Suprapubic skin (tissue), 4 donors: ENCODE measurements around the gene PSMC4. TPM values are rescaled to one million over a fixed set of nuclear protein-coding genes. Genes with fewer than 3 reads are reported as not detected.

Experiments used
- DNase-seq, 2 donors: peaks; one replicate each; pipeline ENCODE4 v3.0.0-alpha.2; 2019; ENCODE audit warnings: low spot score in 2 of 2
- H3K27ac ChIP-seq: fragments of 200-600 bp; sonication (generic); one replicate; pipeline ENCODE4 v1.5.1; 2019
- H3K27me3 ChIP-seq: fragments of 200-600 bp; sonication (generic); one replicate; pipeline ENCODE4 v1.5.1; 2019
- H3K36me3 ChIP-seq: fragments of 200-600 bp; sonication (generic); one replicate; pipeline ENCODE4 v1.5.1; 2019
- H3K4me1 ChIP-seq: fragments of 200-600 bp; sonication (generic); one replicate; pipeline ENCODE4 v1.5.1; 2019
- H3K4me3 ChIP-seq: fragments of 200-600 bp; sonication (generic); one replicate; pipeline ENCODE4 v1.5.1; 2019; ENCODE audit warnings: mild to moderate bottlenecking
- H3K9me3 ChIP-seq: fragments of 200-600 bp; sonication (generic); one replicate; pipeline ENCODE4 v1.5.1; 2019
- EP300 ChIP-seq: sonication (generic); formaldehyde crosslinking; IDR thresholded peaks from one replicate; pipeline ENCODE4 v1.6.1; 2017; ENCODE audit warnings: antibody characterized with exemption
- POLR2A ChIP-seq, 2 donors: fragments of 450-650 bp; IDR thresholded peaks; one replicate each; pipeline ENCODE4 v1.6.1; 2017; ENCODE audit warnings: antibody characterized with exemption in 2 of 2, mild to moderate bottlenecking in 2 of 2, moderate library complexity in 2 of 2
- POLR2AphosphoS5 ChIP-seq, 3 donors: sonication (generic); formaldehyde crosslinking; IDR thresholded peaks; one replicate each; pipeline ENCODE4 v1.6.1; 2017; ENCODE audit warnings: antibody characterized with exemption in 3 of 3
- WGBS: methylation state at CpG from one replicate; pipeline ENCODE4 v1.1.5; 2018; 5-methylcytosine and 5-hydroxymethylcytosine counted together
- total RNA-seq, 4 donors: library from RNA; depleted of rRNA; stranded (reverse); fragments of >200 nt; gene quantifications; one replicate each; pipeline ENCODE4 v1.1.0, GENCODE V29; 2016
- TF ChIP-seq, protein P1 (sequence below), 2 donors: fragments of 200-600 bp in 1 of 2; fragments of 450-650 bp in 1 of 2; sonication (generic) in 1 of 2; IDR thresholded peaks; one replicate each; pipeline ENCODE4 v1.5.1; 2016 to 2019; ENCODE audit warnings: antibody characterized with exemption in 2 of 2, mild to moderate bottlenecking in 1 of 2, moderate library complexity in 1 of 2

The PSMC4 gene
- total RNA-seq, 4 donors from 2014 or later, result 53.8 to 109 (median 95.9) TPM

DNA sequence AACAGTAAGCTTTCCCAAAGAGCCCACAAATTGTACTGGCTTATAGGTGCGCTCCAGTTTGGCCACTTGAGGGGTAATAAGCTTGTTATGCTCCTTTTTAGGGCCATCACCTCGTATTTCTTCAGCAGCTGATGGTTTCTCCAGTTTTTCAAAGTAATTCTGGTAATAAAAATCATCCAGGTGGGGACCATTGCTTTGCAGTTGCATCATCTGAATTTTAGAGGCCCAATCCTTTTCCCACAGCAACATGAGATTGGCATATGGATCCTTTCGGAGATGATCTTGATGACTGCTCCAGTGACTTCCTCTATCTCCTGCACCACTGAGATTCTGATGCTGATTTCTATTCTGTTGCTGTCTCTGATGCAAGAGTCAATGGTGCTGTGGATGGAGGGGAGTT is 53.0 kb downstream of the PSMC4 start:
- TF ChIP-seq, protein P1, sequence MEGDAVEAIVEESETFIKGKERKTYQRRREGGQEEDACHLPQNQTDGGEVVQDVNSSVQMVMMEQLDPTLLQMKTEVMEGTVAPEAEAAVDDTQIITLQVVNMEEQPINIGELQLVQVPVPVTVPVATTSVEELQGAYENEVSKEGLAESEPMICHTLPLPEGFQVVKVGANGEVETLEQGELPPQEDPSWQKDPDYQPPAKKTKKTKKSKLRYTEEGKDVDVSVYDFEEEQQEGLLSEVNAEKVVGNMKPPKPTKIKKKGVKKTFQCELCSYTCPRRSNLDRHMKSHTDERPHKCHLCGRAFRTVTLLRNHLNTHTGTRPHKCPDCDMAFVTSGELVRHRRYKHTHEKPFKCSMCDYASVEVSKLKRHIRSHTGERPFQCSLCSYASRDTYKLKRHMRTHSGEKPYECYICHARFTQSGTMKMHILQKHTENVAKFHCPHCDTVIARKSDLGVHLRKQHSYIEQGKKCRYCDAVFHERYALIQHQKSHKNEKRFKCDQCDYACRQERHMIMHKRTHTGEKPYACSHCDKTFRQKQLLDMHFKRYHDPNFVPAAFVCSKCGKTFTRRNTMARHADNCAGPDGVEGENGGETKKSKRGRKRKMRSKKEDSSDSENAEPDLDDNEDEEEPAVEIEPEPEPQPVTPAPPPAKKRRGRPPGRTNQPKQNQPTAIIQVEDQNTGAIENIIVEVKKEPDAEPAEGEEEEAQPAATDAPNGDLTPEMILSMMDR (IDR thresholded peaks at IDR 0.05), result no peak
- TF ChIP-seq POLR2AphosphoS5 (IDR thresholded peaks at IDR 0.05) (no peak), EP300 (no peak), POLR2A (IDR thresholded peaks at IDR 0.05) (no peak)
- no peaks in the 10 kb centered on the region for H3K4me1 ChIP-seq
- no peak overlapping the region for H3K4me3 ChIP-seq
- H3K27me3 ChIP-seq, result no peaks in the 10 kb centered on the region
- peaks cover 52% of the 10 kb centered on the region for H3K9me3 ChIP-seq
- WGBS, result 89% methylated on average over 3 of the region's 3 CpGs
- H3K27ac ChIP-seq, result no peak overlapping the region
- no peak for DNase-seq
- H3K36me3 ChIP-seq, result no peaks in the 10 kb centered on the region

DNA sequence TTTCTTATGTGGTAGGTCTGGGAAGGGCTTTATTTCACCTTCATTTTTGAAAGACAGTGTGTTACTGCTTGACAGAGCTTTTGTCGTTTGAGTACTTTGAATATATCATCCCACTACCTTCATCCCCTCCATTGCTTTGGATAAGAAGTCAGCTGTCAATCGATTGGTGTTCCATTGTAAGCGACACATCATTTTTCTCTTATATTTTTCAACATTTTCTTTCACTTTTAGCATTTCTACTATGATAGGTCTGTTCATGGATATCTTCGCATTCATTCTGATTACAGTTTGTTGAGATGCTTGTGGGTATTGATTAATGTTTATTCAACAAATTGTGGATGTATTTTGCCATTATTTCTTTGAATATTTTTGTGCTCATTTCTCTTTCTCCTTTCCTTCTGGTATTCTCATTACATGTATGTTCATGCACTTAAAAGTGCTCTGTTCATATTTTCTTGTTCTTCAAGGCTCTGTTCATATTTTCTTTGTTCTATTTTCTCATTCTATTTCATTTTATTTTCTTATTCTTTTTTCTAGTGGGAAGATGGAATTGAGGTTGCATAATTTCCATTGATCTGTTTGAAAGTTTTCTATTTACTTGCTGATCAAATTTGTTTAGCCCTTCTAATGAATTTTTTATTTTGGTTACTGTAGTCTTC is 55.1 kb downstream of the PSMC4 start:
- Histone ChIP-seq H3K36me3 (no peaks in the 10 kb centered on the region), H3K27me3 (no peaks in the 10 kb centered on the region), H3K27ac (no peak overlapping the region), H3K4me1 (no peaks in the 10 kb centered on the region), H3K4me3 (no peak overlapping the region), H3K9me3 (peaks cover 71% of the 10 kb centered on the region)
- DNase-seq, result no peak
- TF ChIP-seq, protein P1 (IDR thresholded peaks at IDR 0.05), result no peak
- TF ChIP-seq POLR2A (IDR thresholded peaks at IDR 0.05), result no peak
- TF ChIP-seq EP300, result no peak
- no peak for TF ChIP-seq POLR2AphosphoS5 (IDR thresholded peaks at IDR 0.05)
- 81% methylated on average over 4 of the region's 4 CpGs for WGBS

DNA sequence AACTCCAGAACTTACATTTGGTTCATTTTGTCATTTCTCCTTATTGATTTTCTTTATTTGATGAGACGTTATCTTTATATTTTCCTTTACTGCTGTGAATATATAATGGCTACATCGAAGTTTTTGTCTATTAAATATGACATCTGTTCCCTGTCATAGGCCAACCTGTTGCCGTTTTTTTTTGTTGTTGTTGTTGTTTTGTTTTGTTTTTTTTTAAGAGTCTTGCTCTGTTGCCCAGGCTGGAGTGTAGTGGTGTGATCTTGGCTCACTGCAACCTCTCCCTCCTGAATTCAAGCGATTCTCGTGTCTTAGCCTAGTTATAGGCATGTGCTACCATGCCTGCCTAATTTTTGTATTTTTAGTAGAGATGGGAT is 55.6 kb downstream of the PSMC4 start:
- Histone ChIP-seq H3K4me1 (no peaks in the 10 kb centered on the region), H3K36me3 (no peaks in the 10 kb centered on the region), H3K4me3 (no peak overlapping the region), H3K9me3 (peaks cover 77% of the 10 kb centered on the region), H3K27ac (no peak overlapping the region), H3K27me3 (no peaks in the 10 kb centered on the region)
- 85% methylated on average over 5 of the region's 5 CpGs for WGBS
- TF ChIP-seq, protein P1 (IDR thresholded peaks at IDR 0.05), result no peak
- TF ChIP-seq POLR2A (IDR thresholded peaks at IDR 0.05) (no peak), EP300 (no peak), POLR2AphosphoS5 (IDR thresholded peaks at IDR 0.05) (no peak)
- no peak for DNase-seq

Other genes with a start within 250 kb of the PSMC4 start
- gene CLC, start 233.1 kb upstream of the PSMC4 start, total RNA-seq, result not detected
- gene LEUTX, start 192.3 kb upstream of the PSMC4 start, total RNA-seq, result not detected
- 10 to 100 TPM; 17.9 to 31.7 (median 24.2) TPM for gene DYRK1B, start 137.0 kb upstream of the PSMC4 start, total RNA-seq
- gene FBL, start 124.8 kb upstream of the PSMC4 start, total RNA-seq, result 100 to 1,000 TPM; 193 to 333 (median 273) TPM
- 100 to 1,000 TPM; 114 to 314 (median 246) TPM for gene FCGBP, start 36.5 kb upstream of the PSMC4 start, total RNA-seq
- gene ZNF546, start 25.9 kb downstream of the PSMC4 start, total RNA-seq, result 1 to 10 TPM in 2 of 4 donors, under 1 TPM in 2; 0.72 to 6.2 (median 1.5) TPM
- 1 to 10 TPM; 5.4 to 9.8 (median 8.5) TPM for gene ZNF780B, start 85.1 kb downstream of the PSMC4 start, total RNA-seq
- gene ZNF780A, start 119.8 kb downstream of the PSMC4 start, total RNA-seq, result 10 to 100 TPM in 2 of 4 donors, 1 to 10 TPM in 2; 2.2 to 21.1 (median 7.8) TPM
- gene MAP3K10, start 220.3 kb downstream of the PSMC4 start, total RNA-seq, result 10 to 100 TPM; 11.0 to 20.4 (median 17.1) TPM
- gene TTC9B, start 247.2 kb downstream of the PSMC4 start, total RNA-seq, result not detected